ENCODE measurements around the gene DUSP22.
A peak's percentile ranks its signal among the peaks of the same experiment; 100 is the strongest.

Gene DUSP22

DNA sequence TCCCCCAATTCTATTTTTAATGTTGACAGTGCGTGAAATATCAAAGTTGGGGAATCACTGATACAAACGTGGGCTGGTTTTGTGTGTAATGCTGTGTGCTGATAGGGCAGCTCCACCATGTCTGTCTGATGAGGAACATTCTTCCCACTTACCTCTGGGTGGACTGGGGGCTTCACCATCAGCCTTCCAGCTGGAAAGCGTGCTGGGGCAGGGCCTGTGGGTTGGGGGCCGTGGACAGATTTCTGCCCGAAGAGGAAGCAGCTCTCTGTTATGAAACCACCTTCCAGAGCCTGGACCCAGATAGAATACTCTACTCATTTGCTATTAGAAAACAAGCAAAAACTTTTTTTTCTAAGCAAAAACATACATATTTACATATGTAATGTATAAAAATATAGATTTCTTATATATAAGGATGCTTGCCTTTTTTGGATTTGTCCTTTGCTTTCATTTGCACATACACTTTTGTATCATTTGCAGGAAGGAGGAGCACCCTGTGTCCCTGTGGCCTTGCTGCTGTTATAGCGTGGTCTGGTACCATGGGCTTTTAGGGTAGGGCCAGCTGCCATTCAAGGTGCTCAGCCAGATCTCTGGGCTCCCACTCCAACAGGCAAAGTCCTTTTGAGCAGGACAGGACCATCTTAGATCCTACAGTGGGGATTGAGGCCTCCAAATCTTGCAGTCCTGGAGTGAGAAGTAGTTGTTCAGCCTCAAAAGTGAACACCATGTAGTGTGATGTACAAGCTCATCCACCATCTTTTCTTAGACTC lies 48.1 kb downstream of the DUSP22 start:
- DNase-seq (ENCODE audit: low spot score), result no peak

GRCh38 chr6:340991-341827 lies 48.9 kb downstream of the DUSP22 start:
- DNase-seq (ENCODE audit: low spot score), result no peak

DNA sequence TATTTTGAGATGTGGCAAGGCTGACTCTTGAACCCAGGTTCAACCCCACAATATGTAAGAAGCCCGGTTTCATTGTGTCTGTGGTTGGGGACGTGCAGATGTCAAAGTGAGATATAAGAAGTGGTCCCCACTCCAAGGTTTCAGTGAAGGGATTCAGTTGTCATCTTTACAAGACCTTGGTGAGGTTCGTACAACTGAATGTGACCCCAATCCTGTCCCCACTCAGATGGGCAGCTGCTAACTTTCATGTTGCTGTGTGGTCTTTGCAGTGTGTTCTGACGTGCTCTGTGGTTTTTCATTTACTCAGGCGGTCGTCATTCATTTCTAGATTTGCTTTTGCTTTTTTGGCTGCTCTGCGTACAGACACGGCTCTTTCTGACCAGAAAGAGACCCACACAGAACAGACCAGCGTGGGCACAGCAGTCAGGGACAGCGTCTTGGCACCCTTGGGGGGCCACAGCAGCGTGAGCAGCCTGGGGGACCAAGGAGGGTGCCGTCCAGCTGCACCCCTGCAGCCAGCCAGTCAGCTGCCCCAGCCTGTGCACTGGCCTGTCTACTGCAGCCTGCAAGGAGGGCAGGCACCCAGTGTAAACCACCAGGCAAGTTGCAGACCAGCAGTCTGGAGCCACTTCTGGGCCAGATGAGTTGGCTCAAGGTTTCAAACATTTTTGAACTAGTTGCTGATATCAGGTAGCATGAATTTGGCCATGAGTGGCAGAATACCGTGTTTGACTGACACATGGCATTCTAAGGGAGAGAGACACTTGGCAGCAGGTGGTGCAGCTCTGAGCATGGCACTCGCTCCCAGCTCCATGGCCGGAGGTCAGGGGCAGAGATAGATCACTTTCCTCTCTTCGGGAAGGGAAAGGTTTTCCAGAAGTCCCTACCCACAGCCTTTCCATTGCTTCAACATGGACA lies 49.9 kb downstream of the DUSP22 start:
- no peak for DNase-seq (ENCODE audit: low spot score)

GRCh38 chr6:342832-343179 lies 50.5 kb downstream of the DUSP22 start:
- no peak for DNase-seq (ENCODE audit: low spot score)

DNA sequence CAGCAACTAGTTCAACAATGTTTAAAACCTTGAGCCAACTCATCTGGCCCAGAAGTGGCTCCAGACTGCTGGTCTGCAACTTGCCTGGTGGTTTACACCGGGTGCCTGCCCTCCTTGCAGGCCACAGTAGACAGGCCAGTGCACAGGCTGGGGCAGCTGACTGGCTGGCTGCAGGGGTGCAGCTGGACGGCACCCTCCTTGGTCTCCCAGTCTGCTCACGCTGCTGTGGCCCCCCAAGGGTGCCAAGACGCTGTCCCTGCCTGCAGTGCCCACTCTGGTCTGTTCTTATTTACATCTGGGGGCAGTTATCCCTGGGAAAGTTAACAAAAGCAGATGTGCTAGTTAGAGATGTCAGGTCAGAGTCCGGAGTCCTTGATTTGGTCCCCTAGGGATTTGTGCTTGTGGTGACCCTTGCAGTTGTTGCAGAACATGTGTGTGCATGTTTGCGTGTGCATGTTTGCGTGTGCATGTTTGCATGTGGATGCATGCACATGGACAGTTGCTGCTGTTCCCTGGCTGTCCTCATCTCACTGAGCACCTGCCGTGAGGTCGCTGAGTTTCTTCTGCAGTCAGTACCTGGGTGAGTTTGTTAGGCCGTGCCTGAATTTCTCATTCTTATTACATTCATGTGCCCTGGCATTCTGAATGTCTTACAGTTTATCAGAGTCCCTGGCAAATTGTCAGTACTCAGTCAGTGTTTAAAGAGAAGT lies 51.1 kb downstream of the DUSP22 start:
- DNase-seq (ENCODE audit: low spot score), result no peak

DNA sequence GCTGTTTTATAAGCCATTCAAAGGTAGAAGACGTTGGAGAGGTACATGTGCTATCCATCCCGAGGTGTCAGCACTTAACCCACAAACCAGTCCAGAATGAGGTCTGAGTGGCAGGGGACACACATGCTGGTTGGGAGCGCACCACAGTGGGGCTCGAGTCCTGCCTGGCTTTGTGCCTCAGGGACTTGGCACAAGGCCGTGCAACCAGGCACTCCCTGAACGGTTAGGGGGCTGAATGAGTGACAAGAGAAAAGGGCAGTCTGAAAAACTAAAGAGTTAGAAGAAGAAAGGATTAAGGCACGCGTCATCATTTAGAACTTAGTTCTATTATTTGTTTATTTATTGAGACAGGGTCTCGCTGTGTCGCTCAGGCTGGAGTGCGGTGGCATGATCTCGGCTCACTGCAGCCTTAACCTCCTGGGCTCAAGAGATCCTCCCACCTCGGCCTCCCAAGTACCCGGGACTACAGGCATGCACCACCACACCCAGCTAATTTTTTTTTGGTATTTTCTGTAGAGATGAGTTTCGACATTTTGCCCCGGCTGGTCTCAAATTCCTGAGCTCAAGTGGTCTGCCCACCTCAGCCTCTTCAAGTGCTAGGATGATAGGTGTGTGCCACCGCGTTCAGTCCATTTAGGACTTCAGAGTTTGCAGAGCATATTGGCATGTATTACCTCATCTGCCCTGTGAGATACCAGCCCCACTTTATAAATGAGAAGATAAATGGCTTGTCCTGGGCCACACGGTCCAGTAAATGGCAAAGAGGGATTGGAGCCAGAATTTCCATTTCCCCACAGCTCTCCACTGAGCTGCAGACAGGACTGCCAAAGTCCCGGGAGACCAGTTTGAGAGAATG lies 51.9 kb downstream of the DUSP22 start:
- DNase-seq (ENCODE audit: low spot score), result no peak

GRCh38 chr6:344816-345340 lies 52.6 kb downstream of the DUSP22 start:
- DNase-seq (ENCODE audit: low spot score), result peak; percentile 55

- no peak for DNase-seq (ENCODE audit: low spot score)
Measured at GRCh38 chr6:345747-346385, 53.6 kb downstream of the DUSP22 start.

DNA sequence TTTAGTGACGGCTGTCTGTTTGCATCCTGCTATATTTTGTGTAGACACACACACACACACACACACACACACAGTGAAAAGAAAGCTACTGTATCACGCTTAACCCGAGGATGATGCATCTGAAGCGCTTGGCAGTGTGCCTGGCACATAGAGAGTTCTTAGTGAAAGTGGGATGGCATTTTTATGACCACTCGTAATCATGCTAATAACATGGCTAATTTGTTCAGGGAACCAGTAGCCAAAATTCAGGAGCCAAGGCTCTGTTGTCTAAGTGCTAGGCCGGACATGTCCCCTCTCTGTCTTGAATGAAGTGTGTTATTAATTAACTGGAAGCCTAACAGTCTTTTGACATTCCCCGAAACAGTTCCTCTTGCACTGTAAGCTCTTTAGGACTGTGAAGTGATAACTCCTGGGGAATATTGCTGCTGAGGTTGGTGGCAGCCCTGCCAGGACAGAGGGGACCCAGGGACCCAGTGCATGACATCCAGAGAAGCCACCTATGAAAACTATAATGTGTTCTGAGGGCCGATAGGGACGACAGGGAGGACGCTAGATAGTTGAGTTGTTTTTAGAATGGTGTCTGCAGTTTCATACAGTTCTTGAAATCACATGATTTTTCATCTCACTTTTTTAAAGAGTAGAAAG lies 54.2 kb downstream of the DUSP22 start:
- DNase-seq (ENCODE audit: low spot score), result no peak

GRCh38 chr6:347232-347631 lies 54.9 kb downstream of the DUSP22 start:
- DNase-seq (ENCODE audit: low spot score), result no peak

- DNase-seq (ENCODE audit: low spot score), result no peak
Measured at GRCh38 chr6:347951-348859, 55.9 kb downstream of the DUSP22 start.

DNA sequence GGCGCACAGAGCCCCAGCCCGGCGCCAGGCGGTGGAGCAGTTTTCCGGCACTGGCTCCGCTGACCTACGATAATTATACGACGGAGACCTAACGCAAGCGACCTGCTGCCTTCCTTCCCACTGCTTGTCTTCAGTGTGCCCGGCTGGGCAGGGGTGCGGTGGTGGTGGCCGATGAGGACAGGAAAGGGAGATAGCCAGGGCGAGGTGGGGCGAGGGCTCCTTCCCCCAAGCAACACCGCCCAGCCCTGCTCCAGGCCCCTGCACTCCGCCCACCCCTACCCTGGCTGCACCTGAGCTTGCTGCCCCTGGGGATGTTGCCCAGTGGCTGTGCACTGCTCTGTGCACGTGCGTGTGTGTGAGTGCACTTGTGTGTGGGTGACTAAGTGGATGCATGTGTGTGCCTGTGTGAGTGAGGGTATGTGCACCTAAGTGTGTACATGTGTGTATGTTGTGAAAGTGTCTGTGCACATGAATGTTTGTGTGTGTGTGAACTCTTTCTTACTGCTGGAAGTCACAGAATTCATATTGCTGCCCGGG lies 56.6 kb downstream of the DUSP22 start:
- no peak for DNase-seq (ENCODE audit: low spot score)

DNA sequence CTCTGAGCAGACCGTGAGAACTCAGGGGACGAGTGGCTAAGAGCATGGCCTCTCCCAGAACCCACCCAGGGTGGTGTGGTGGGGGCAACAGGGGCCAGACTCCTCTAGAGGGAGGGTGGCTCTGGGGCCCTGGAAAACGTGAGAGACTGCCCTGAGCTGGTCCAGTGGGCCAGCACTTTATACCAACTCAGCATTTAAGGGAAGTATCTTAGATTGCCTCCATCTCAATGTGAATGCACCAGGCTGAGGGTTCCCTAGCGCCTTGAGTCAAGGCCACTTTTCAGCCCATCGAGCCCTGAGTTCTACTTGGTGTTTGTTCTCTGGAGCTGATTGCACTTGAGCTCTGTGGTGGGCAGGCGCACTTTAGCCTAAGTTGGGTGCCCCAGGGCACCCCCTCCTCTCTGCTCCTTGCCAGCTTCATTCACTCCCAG lies 57.2 kb downstream of the DUSP22 start:
- DNase-seq (ENCODE audit: low spot score), result no peak

GRCh38 chr6:350371-350770 lies 58.1 kb downstream of the DUSP22 start:
- no peak for DNase-seq (ENCODE audit: low spot score)

GRCh38 chr6:351011-351866 lies 59.0 kb downstream of the DUSP22 start:
- DNase-seq (ENCODE audit: low spot score), result no peak

DNA sequence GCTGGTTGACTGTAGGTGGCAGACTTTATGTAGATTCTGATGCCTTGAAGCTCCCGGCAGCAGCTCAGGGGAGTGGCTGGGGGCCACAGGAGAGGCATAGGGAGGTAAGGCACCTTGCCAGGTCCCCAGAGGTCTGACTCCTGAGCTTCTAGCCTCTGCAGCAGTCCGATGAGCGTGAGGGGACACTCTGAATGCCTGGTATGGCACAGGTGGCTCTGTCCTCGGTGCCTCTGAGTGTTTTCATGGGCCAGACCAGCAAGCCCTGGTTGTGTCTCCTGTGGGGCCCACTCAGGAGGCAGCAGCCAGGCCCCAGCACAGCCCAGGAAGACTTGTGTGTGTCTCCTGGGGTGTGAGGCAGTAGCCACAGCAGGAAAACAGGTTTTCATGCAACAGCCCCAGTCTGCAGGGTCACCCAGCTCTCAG lies 59.6 kb downstream of the DUSP22 start:
- no peak for DNase-seq (ENCODE audit: low spot score)

DNA sequence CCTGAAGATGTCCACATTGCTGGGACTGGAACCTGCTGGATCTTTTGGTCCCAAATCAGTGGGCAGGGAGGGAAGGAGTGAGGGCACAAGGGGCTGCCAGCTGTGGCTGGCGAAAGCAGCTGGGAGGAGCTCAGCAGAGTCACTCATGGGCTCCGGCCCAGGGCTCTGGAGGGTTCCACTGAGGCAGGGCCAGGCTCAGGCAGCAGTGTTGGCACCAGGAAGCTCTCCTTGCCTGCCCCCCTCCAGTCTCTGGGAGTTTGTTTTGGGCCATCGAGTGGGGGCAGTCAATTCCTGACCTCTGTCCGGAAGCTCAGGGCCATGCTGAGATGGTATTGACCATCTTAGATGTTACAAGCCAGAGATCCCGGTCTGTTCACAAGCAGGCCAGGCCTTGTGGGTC lies 60.2 kb downstream of the DUSP22 start:
- no peak for DNase-seq (ENCODE audit: low spot score)
